GM20431 (cell line): Measurements from ENCODE around the gene RSRP1.

Experiments used
- in situ Hi-C: fragments of 300-500 bp; cut with MseI, MboI; formaldehyde crosslinking; loops from one replicate; pipeline ENCODE4 v1.15.0; 2020; ENCODE audit warnings: low sequenced_read_pairs; ENCODE audit not compliant: unreplicated experiment

Gene RSRP1

DNA sequence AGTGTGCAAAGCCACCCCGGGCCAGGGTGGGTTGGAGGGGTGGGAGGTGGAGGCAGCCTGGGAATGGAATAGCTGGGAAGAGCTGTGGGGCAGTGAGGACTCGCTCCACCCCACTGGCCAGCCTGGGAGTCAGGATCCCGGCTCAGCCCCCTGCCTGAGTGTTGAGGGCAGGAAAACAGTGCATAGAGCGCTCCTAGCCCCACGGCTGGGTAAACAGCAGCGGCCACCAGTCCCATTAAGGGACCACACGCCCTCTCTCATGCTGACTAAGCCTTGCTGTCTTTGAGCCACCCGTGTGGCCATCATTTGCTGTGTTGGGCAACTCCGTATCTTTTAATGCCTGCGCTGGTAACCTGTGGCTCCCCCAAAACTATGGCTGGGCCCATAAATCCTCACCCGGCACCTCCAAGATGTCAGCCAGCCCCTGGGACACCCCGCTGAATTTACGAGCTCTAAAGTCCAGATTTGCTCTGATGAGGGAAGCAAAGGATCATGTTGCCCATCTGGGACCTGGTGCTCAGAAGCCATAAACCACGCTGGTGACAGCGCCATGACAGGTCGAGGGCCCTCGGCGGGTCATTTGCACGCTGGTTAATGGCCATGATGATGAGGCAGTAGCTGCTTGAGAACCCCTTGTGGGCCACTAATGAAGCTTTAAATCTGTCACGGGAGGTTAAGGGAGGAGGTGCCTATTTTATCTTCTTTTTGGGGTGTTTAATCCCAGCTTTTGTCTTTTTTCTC is 49.8 kb downstream of the RSRP1 start:
- in situ Hi-C loops = no loop called here

GRCh38 chr1:25196830-25197229 is 50.4 kb downstream of the RSRP1 start:
- in situ Hi-C loops = no loop called here

DNA sequence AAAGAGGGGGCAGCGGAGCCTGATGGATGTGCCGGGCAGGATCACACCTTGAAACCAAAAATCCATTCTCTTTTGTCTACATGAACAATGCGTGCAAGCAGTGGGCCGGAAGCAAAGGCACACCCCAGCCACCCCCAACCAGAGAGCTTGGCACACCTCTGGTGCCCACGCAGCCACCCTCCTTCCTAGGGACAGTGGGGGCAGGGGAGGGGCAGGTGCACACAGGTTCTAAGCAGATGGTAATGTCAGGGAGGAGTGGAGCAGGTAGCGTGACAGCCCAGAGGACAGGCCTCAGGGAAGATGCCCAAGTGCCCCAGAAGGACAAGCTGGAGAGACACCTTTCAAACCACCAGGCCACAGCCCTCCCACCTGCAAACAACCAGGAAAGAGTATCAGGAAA is 51.4 kb downstream of the RSRP1 start:
- in situ Hi-C loops = no loop called here

DNA sequence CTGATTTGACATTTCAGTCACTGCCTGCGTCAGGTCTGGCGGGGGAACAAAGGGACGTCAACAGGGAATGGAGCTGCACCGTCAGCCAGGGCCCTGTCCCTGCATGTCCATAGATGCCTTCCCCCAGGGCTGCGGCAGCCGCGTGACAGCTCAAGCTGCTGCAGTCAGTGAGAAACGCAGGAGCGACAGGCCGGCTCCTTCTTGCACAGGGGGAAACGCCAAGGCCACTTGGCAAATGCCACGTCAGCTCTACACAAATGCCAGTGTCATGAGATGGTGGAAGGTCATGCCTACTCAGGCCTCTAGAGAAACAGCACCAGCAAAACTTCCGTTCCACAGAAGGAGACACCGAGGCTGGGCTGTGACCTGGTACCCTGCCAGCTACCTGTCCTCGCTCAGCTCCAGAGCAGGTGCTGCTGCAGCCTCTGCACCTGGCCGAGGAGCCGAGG is 52.7 kb downstream of the RSRP1 start:
- in situ Hi-C loops = no loop called here

DNA sequence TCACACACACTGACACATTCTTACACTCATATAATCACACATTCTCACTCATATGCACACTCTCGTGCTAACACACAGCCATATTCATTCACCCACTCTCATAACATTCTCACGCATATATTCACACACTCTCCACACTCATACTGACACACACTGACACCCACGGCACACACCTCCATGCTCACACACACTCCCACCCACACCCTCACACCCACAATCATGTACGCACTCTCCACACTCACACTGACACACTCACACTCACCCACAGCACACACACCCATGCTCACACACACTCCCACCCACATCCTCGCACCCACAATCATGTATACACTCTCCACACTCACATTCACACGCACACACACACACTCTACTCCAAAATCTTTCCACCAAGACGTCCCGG is 53.2 kb downstream of the RSRP1 start:
- in situ Hi-C loops = no loop called here

GRCh38 chr1:25193229-25193628 is 54.0 kb downstream of the RSRP1 start:
- in situ Hi-C loops = no loop called here
